HG03378 (cell line): Measurements from ENCODE around the gene LMAN2L.

Experiments
- ATAC-seq: cut with Tn5 transposase; IDR thresholded peaks from one replicate; pipeline ENCODE4 v1.9.1; 2021; ENCODE audit warnings: mild to moderate bottlenecking, moderate library complexity; ENCODE audit not compliant: unreplicated experiment

The LMAN2L gene

DNA sequence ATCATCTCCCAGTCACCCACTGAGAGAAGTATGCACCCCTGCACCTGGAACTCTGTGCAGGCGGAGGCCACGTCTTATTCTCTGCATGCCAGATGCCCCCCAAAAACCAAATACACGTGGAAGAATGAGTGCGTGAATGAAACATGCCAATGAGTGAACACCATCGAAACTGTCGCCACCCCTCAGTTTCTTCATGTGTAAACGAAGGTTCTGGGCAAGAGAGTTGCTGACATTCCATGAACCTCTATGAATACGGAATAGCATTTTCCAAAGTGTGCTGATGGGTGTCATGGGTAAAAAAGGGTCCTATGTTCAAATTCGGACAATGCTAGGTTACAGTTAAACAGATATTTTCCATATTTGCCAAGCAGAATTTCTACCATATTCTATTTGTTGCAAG, 77.5 kb downstream of the LMAN2L start:
- ATAC-seq, result no peak

GRCh38 chr2:96661324-96661723, 78.5 kb downstream of the LMAN2L start:
- ATAC-seq, result no peak

- no peak for ATAC-seq
Observed at GRCh38 chr2:96656540-96656939, 83.3 kb downstream of the LMAN2L start.
